Panc1 (cell line): Measurements from ENCODE around the gene ATP2B1. TPM values are rescaled to one million over a fixed set of nuclear protein-coding genes. Genes with fewer than 3 reads are reported as not detected.

ENCODE experiments used
- ATAC-seq: fragments of 200-7000 bp; cut with Tn5 transposase; 2 replicates; pipeline ENCODE4 v1.9.1; 2020; ENCODE audit warnings: mild to moderate bottlenecking, moderate library complexity
- BruUV-seq: library from RNA; stranded (reverse); fragments of 400-500 nt; replicated peaks from 2 replicates; lab custom pipeline; 2021; lab: Mats Ljungman, UMichigan
- CTCF ChIA-PET: fragments of 300-600 bp; sonication (Branson Sonifier 250); formaldehyde crosslinking; loops from one replicate; lab custom pipeline; 2022; ENCODE audit warnings: antibody characterized with exemption; lab: Charles Lee
- POLR2A ChIA-PET: fragments of 300-600 bp; sonication (Branson Sonifier 250); formaldehyde crosslinking; loops from one replicate; lab custom pipeline; 2022; ENCODE audit warnings: antibody characterized with exemption; lab: Charles Lee
- DNase-seq: peaks from one replicate; pipeline ENCODE4 v3.0.0-alpha.2; 2010; ENCODE audit warnings: low read depth, low spot score
- H3K27ac ChIP-seq: 2 replicates; pipeline ENCODE4 v1.5.1; 2011; ENCODE audit warnings: mild to moderate bottlenecking, low read length, inconsistent platforms
- H3K27me3 ChIP-seq: fragments of 200-500 bp; sonication (Bioruptor generic); 2 replicates; pipeline ENCODE4 v1.6.0; 2014; ENCODE audit warnings: low read length, inconsistent platforms; ENCODE audit not compliant: control insufficient read depth, insufficient read depth
- H3K36me3 ChIP-seq: fragments of 200-500 bp; sonication (Bioruptor generic); 2 replicates; pipeline ENCODE4 v1.5.1; 2014; ENCODE audit warnings: inconsistent platforms, mild to moderate bottlenecking, low read length, moderate library complexity; ENCODE audit not compliant: control insufficient read depth, insufficient read depth
- H3K4me1 ChIP-seq: 2 replicates; pipeline ENCODE4 v1.5.1; 2011; ENCODE audit warnings: inconsistent platforms, mild to moderate bottlenecking, low read length, moderate library complexity; ENCODE audit not compliant: control insufficient read depth, insufficient read depth
- H3K4me3 ChIP-seq, 2 experiments: 2 replicates each; pipeline ENCODE4 v1.5.1; 2011 to 2012; ENCODE audit warnings: low read depth in 2 of 2, low read length in 2 of 2, mild to moderate bottlenecking in 2 of 2, inconsistent platforms in 1 of 2, moderate library complexity in 1 of 2
- H3K9me3 ChIP-seq: fragments of 200-500 bp; sonication (Bioruptor generic); 2 replicates; pipeline ENCODE4 v1.5.1; 2014; ENCODE audit warnings: low read depth, mild to moderate bottlenecking, inconsistent platforms, low read length, moderate library complexity; ENCODE audit not compliant: control insufficient read depth, insufficient read depth
- CTCF ChIP-seq: fragments of 450-650 bp; IDR thresholded peaks from 2 replicates; pipeline ENCODE4 v1.5.1; 2017; ENCODE audit warnings: mild to moderate bottlenecking
- POLR2AphosphoS5 ChIP-seq: IDR thresholded peaks from 2 replicates; pipeline ENCODE4 v1.6.1; 2012; ENCODE audit warnings: mild to moderate bottlenecking, low read depth, low read length, moderate library complexity
- REST ChIP-seq, 2 experiments: IDR thresholded peaks; 2 replicates each; pipeline ENCODE4 v1.6.1; 2011 to 2012; ENCODE audit warnings: low read depth in 2 of 2, control low read depth in 1 of 2, low read length in 1 of 2, mild to moderate bottlenecking in 1 of 2, moderate library complexity in 1 of 2; ENCODE audit not compliant: insufficient read depth in 1 of 2
- SIN3A ChIP-seq: IDR thresholded peaks from 2 replicates; pipeline ENCODE4 v1.6.1; 2012; ENCODE audit warnings: low read depth, mild to moderate bottlenecking, low read length, moderate library complexity, borderline replicate concordance; ENCODE audit not compliant: insufficient read depth
- TCF7L2 ChIP-seq: IDR thresholded peaks from 2 replicates; pipeline ENCODE4 v1.6.1; 2011; ENCODE audit warnings: mild to moderate bottlenecking, low read depth, low read length, inconsistent platforms
- in situ Hi-C: cut with HindIII; loops from 2 replicates; pipeline ENCODE4 v1.10.0; 2016; ENCODE audit warnings: low sequenced_read_pairs, low pct_unique_long_range_greater_than_20kb
- intact Hi-C: fragments of 100-400 bp; cut with micrococcal nuclease; formaldehyde crosslinking; loops from one replicate; pipeline ENCODE4 v1.10.0; 2022; ENCODE audit not compliant: unreplicated experiment
- total RNA-seq: library from RNA; stranded (reverse); gene quantifications from one replicate; pipeline ENCODE4 v1.2.1, GENCODE V29; 2021; ENCODE audit not compliant: unreplicated experiment

ATP2B1 gene
- total RNA-seq, 1 experiment from 2014 or later, result 64.5 TPM

GRCh38 chr12:89603678-89604077 is 105.0 kb downstream of the ATP2B1 start:
- ChIA-PET CTCF (no interaction called here), POLR2A (no interaction called here)
- ATAC-seq, result no peak
- Histone ChIP-seq H3K4me1 (no peaks in the 10 kb centered on the region), H3K27me3 (no peaks in the 10 kb centered on the region), H3K36me3 (peaks cover 5% of the 10 kb centered on the region; the same call in 1 of the 2 replicates), H3K27ac (no peak overlapping the region), H3K9me3 (no peaks in the 10 kb centered on the region), H3K4me3 (no peak overlapping the region)
- TF ChIP-seq POLR2AphosphoS5 (no peak), SIN3A (no peak), REST (IDR thresholded peaks at IDR 0.05; ENCODE audit: insufficient read depth in 1 of 2, low read depth in 2 of 2, low read length in 1 of 2) (no peak), CTCF (no peak), TCF7L2 (no peak)
- intact Hi-C loops, result no loop called here
- no TSS peak for BruUV-seq
- in situ Hi-C loops, result no loop called here
- DNase-seq, result no peak

- Histone ChIP-seq H3K27me3 (no peaks in the 10 kb centered on the region), H3K36me3 (peaks cover 2% of the 10 kb centered on the region; the same call in 1 of the 2 replicates), H3K4me1 (no peaks in the 10 kb centered on the region), H3K4me3 (no peak overlapping the region), H3K27ac (no peak overlapping the region), H3K9me3 (no peaks in the 10 kb centered on the region)
- no TSS peak for BruUV-seq
- ChIA-PET POLR2A (interaction anchor here (0.6 kb wide), 1 partner anchor 35 kb away, joined by 5 read pairs; no protein-coding TSS in a partner anchor), CTCF (no interaction called here)
- no peak for ATAC-seq
- TF ChIP-seq TCF7L2 (no peak), POLR2AphosphoS5 (no peak), CTCF (no peak), REST (IDR thresholded peaks at IDR 0.05; ENCODE audit: insufficient read depth in 1 of 2, low read depth in 2 of 2, low read length in 1 of 2) (no peak), SIN3A (no peak)
- in situ Hi-C loops (no loop called here), intact Hi-C loops (no loop called here)
- DNase-seq, result no peak
Observed at GRCh38 chr12:89597770-89598169, 110.9 kb downstream of the ATP2B1 start.
